ENCODE results near the gene SSTR5.

Gene SSTR5

DNA sequence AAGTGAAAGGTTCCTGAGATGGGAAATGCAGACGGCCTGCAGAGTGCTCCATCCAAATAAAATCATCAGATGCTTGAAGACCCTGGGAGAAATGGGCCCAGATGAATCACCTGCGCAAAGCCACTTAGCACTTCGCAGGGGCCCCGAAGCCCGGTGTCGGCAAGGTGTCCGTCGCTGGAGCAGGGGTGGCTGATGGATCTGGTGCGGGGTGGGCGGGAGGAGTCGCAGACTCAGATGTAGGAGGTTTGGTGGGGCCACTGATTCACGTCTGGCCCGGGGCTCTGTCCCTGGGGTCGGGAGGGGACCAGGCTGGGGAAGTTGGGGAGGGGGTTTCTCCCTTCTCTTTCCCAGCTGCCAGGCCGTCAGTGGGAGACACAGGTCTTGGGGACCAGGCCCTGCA lies 21.6 kb upstream of the SSTR5 start:
- H3K4me3 ChIP-seq (ENCODE audit: severe bottlenecking): no peak overlapping the region
- DNase-seq (ENCODE audit: low spot score): no peak

DNA sequence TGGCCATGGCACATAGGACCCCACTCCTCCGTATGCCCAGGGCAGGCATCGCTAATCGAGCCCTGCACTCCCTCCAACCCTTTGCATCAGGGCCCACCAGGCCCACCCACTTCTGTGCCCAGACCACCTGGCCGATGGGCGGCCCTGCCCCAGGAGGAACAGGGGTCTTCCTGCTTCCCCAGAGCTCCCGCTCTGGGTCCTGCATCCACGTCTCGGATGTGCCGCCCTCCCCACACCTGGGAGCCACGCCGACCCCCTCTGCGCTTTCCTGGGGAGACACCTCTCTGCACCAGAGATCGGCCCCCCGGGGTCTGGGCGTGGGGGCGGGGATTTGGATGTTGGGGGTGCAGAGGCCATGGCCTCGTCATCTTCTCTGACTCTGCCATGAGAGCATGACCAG lies 21.1 kb upstream of the SSTR5 start:
- no peaks in the 10 kb centered on the region for H3K27me3 ChIP-seq (ENCODE audit: insufficient read depth, poor library complexity, severe bottlenecking)
- TF ChIP-seq, protein P1, sequence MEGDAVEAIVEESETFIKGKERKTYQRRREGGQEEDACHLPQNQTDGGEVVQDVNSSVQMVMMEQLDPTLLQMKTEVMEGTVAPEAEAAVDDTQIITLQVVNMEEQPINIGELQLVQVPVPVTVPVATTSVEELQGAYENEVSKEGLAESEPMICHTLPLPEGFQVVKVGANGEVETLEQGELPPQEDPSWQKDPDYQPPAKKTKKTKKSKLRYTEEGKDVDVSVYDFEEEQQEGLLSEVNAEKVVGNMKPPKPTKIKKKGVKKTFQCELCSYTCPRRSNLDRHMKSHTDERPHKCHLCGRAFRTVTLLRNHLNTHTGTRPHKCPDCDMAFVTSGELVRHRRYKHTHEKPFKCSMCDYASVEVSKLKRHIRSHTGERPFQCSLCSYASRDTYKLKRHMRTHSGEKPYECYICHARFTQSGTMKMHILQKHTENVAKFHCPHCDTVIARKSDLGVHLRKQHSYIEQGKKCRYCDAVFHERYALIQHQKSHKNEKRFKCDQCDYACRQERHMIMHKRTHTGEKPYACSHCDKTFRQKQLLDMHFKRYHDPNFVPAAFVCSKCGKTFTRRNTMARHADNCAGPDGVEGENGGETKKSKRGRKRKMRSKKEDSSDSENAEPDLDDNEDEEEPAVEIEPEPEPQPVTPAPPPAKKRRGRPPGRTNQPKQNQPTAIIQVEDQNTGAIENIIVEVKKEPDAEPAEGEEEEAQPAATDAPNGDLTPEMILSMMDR (IDR thresholded peaks at IDR 0.05; ENCODE audit: poor library complexity, severe bottlenecking): no peak
- H3K27ac ChIP-seq (ENCODE audit: poor library complexity, severe bottlenecking): no peak overlapping the region
- H3K4me3 ChIP-seq (ENCODE audit: severe bottlenecking): no peak overlapping the region
- DNase-seq (ENCODE audit: low spot score): no peak
- no peak for ATAC-seq (ENCODE audit: low read depth)
- no peaks in the 10 kb centered on the region for H3K9me3 ChIP-seq (ENCODE audit: severe bottlenecking)
- no peaks in the 10 kb centered on the region for H3K36me3 ChIP-seq (ENCODE audit: low read depth)
- H3K4me1 ChIP-seq (ENCODE audit: insufficient read depth, poor library complexity, severe bottlenecking): no peaks in the 10 kb centered on the region

More for the DNA sequence above, 21.6 kb upstream of the SSTR5 start:
- Histone ChIP-seq H3K36me3 (ENCODE audit: low read depth) (no peaks in the 10 kb centered on the region), H3K4me1 (ENCODE audit: insufficient read depth, poor library complexity, severe bottlenecking) (no peaks in the 10 kb centered on the region), H3K9me3 (ENCODE audit: severe bottlenecking) (no peaks in the 10 kb centered on the region), H3K27me3 (ENCODE audit: insufficient read depth, poor library complexity, severe bottlenecking) (peaks cover 4% of the 10 kb centered on the region), H3K27ac (ENCODE audit: poor library complexity, severe bottlenecking) (no peak overlapping the region)
- ATAC-seq (ENCODE audit: low read depth): no peak
- TF ChIP-seq, protein P1 (IDR thresholded peaks at IDR 0.05; ENCODE audit: poor library complexity, severe bottlenecking): no peak

DNA sequence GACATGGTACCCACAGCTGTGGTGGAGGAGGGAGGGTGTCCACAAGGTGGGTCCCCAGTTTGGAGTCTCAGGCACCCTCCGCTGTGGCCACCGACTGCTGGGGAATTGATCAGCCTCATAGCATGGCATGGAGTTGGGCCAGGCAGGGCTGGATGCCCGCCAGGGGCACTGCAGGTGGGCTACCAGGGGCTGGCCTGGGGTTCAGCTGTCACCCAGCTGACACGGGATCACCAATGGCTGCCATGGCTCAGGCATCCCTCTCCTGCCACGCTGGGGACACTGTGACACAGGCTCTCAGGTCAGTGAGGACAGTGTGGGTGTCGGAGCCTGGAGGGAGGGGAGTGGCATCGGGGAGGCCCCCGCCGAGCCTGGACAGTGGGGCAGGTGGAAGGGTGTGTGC lies 19.8 kb upstream of the SSTR5 start:
- no peak overlapping the region for H3K4me3 ChIP-seq (ENCODE audit: severe bottlenecking)
- no peaks in the 10 kb centered on the region for H3K9me3 ChIP-seq (ENCODE audit: severe bottlenecking)
- no peaks in the 10 kb centered on the region for H3K27me3 ChIP-seq (ENCODE audit: insufficient read depth, poor library complexity, severe bottlenecking)
- no peak overlapping the region for H3K27ac ChIP-seq (ENCODE audit: poor library complexity, severe bottlenecking)
- TF ChIP-seq, protein P1 (IDR thresholded peaks at IDR 0.05; ENCODE audit: poor library complexity, severe bottlenecking): no peak
- H3K36me3 ChIP-seq (ENCODE audit: low read depth): no peaks in the 10 kb centered on the region
- no peak for ATAC-seq (ENCODE audit: low read depth)
- H3K4me1 ChIP-seq (ENCODE audit: insufficient read depth, poor library complexity, severe bottlenecking): no peaks in the 10 kb centered on the region
- no peak for DNase-seq (ENCODE audit: low spot score)

DNA sequence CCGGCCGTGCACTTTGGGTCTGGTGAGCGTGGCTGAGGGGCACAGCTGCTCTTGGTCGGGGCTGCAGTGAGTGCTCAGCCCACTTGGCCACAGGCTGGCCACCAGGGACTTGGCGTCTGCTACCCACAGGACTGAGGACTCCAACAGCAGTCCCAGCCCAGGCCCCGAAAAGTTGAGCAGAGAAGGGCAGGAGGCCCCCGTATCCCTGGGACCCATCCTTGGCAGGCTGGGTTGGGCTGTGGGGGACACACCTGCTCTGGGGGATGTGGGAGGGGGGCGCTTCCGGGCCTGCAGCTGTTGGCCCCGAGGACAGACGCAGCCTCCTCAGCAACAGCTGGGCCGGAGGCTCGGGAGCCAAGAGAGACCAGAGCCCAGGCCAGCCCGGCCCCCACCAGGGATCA lies 19.4 kb upstream of the SSTR5 start:
- no peak for DNase-seq (ENCODE audit: low spot score)
- no peaks in the 10 kb centered on the region for H3K36me3 ChIP-seq (ENCODE audit: low read depth)
- no peaks in the 10 kb centered on the region for H3K9me3 ChIP-seq (ENCODE audit: severe bottlenecking)
- H3K4me3 ChIP-seq (ENCODE audit: severe bottlenecking): no peak overlapping the region
- no peak overlapping the region for H3K27ac ChIP-seq (ENCODE audit: poor library complexity, severe bottlenecking)
- TF ChIP-seq, protein P1 (IDR thresholded peaks at IDR 0.05; ENCODE audit: poor library complexity, severe bottlenecking): no peak
- no peaks in the 10 kb centered on the region for H3K4me1 ChIP-seq (ENCODE audit: insufficient read depth, poor library complexity, severe bottlenecking)
- no peaks in the 10 kb centered on the region for H3K27me3 ChIP-seq (ENCODE audit: insufficient read depth, poor library complexity, severe bottlenecking)
- ATAC-seq (ENCODE audit: low read depth): no peak

DNA sequence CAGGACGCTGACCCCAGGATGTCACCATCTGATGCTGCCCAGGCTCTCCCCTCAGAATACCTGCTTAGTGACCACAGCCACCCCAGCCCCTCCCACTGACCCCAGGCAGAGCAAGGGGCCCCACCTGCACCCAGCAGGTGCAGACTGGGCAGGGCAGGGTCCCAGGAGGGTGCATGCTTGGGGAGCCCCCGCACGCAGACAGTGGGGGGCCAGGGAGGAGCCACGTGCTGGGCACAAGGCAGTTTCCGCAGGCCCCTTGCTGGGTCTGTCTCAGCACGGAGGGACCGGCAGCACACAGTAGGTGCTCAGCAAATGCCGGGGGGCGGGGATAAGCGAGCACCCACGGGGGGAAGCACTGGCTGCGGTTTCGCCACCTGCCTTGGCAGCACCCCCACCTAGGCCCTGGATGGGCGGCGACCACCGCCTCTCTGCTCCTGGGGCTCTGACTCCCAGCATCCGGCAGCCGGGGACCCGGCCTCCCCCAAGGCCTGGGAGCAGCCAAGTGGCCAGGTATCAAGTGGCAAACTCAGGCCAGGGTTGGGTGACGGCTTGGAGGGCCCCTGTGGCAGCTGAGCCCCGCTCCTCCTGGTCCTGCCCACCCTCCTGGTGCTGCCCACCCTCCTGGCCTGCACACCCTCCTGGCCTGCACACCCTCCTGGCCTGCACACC lies 18.7 kb upstream of the SSTR5 start:
- Histone ChIP-seq H3K4me1 (ENCODE audit: insufficient read depth, poor library complexity, severe bottlenecking) (no peaks in the 10 kb centered on the region), H3K4me3 (ENCODE audit: severe bottlenecking) (no peak overlapping the region), H3K36me3 (ENCODE audit: low read depth) (no peaks in the 10 kb centered on the region), H3K27ac (ENCODE audit: poor library complexity, severe bottlenecking) (no peak overlapping the region), H3K9me3 (ENCODE audit: severe bottlenecking) (no peaks in the 10 kb centered on the region), H3K27me3 (ENCODE audit: insufficient read depth, poor library complexity, severe bottlenecking) (no peaks in the 10 kb centered on the region)
- TF ChIP-seq, protein P1 (IDR thresholded peaks at IDR 0.05; ENCODE audit: poor library complexity, severe bottlenecking): no peak
- DNase-seq (ENCODE audit: low spot score): no peak
- no peak for ATAC-seq (ENCODE audit: low read depth)
